Measurements from ENCODE around the gene LRRC75A.

GRCh38 chr17:16516594-16517051, 24.6 kb upstream of the LRRC75A start:
- TF ChIP-seq ZKSCAN5 (CRISPR knock-in tag; IDR thresholded peaks at IDR 0.05) (no peak), RBFOX2 (IDR thresholded peaks at IDR 0.05; ENCODE audit: low read depth, low read length) (no peak), MBNL3 (CRISPR knock-in tag; conservative IDR thresholded peaks at IDR 0.05) (no peak), ZNF354B (CRISPR knock-in tag; IDR thresholded peaks at IDR 0.05) (no peak), MEF2D (CRISPR knock-in tag; IDR thresholded peaks at IDR 0.05) (no peak), YY1 (IDR thresholded peaks at IDR 0.05; ENCODE audit: insufficient read depth, insufficient replicate concordance, low read depth, low read length) (no peak)
- TF ChIP-seq, protein P1, sequence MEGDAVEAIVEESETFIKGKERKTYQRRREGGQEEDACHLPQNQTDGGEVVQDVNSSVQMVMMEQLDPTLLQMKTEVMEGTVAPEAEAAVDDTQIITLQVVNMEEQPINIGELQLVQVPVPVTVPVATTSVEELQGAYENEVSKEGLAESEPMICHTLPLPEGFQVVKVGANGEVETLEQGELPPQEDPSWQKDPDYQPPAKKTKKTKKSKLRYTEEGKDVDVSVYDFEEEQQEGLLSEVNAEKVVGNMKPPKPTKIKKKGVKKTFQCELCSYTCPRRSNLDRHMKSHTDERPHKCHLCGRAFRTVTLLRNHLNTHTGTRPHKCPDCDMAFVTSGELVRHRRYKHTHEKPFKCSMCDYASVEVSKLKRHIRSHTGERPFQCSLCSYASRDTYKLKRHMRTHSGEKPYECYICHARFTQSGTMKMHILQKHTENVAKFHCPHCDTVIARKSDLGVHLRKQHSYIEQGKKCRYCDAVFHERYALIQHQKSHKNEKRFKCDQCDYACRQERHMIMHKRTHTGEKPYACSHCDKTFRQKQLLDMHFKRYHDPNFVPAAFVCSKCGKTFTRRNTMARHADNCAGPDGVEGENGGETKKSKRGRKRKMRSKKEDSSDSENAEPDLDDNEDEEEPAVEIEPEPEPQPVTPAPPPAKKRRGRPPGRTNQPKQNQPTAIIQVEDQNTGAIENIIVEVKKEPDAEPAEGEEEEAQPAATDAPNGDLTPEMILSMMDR (CRISPR knock-in tag; IDR thresholded peaks at IDR 0.05), result no peak
